TTC549 (cell line): ENCODE measurements around the gene FMNL2.

ENCODE experiments used
- FAIRE-seq: peaks from 2 replicates; lab custom pipeline; 2012; peaks lifted over from hg19 to GRCh38; lab: Jason Lieb, UNC

Gene FMNL2

GRCh38 chr2:152449578-152449977 is 114.6 kb downstream of the FMNL2 start:
- no peak for FAIRE-seq

GRCh38 chr2:152450176-152450575 is 115.2 kb downstream of the FMNL2 start:
- FAIRE-seq, result no peak

GRCh38 chr2:152452256-152452973 is 117.4 kb downstream of the FMNL2 start:
- FAIRE-seq, result no peak

- FAIRE-seq, result no peak
Observed at GRCh38 chr2:152453129-152453911, 118.3 kb downstream of the FMNL2 start.

GRCh38 chr2:152454371-152454770 is 119.4 kb downstream of the FMNL2 start:
- no peak for FAIRE-seq

GRCh38 chr2:152454960-152455359 is 120.0 kb downstream of the FMNL2 start:
- FAIRE-seq, result no peak

- FAIRE-seq, result no peak
Observed at GRCh38 chr2:152455738-152456137, 120.8 kb downstream of the FMNL2 start.

- no peak for FAIRE-seq
Observed at GRCh38 chr2:152456262-152456661, 121.3 kb downstream of the FMNL2 start.

GRCh38 chr2:152458441-152458940 is 123.5 kb downstream of the FMNL2 start:
- FAIRE-seq, result no peak

GRCh38 chr2:152459091-152459490 is 124.1 kb downstream of the FMNL2 start:
- no peak for FAIRE-seq

- FAIRE-seq, result no peak
Observed at GRCh38 chr2:152460567-152460966, 125.6 kb downstream of the FMNL2 start.

GRCh38 chr2:152462120-152462519 is 127.1 kb downstream of the FMNL2 start:
- FAIRE-seq, result no peak

GRCh38 chr2:152462779-152463178 is 127.8 kb downstream of the FMNL2 start:
- no peak for FAIRE-seq

- FAIRE-seq, result no peak
Observed at GRCh38 chr2:152464851-152465470, 130.0 kb downstream of the FMNL2 start.

- no peak for FAIRE-seq
Observed at GRCh38 chr2:152465541-152465940, 130.6 kb downstream of the FMNL2 start.

- no peak for FAIRE-seq
Observed at GRCh38 chr2:152466041-152466440, 131.1 kb downstream of the FMNL2 start.

GRCh38 chr2:152466980-152467676 is 132.2 kb downstream of the FMNL2 start:
- no peak for FAIRE-seq

GRCh38 chr2:152467677-152468410 is 132.9 kb downstream of the FMNL2 start:
- no peak for FAIRE-seq

- FAIRE-seq, result no peak
Observed at GRCh38 chr2:152468899-152469692, 134.1 kb downstream of the FMNL2 start.

GRCh38 chr2:152470861-152471854 is 136.2 kb downstream of the FMNL2 start:
- no peak for FAIRE-seq
